ENCODE data around the gene BRAP. TPM values are rescaled to one million over a fixed set of nuclear protein-coding genes. Genes with fewer than 3 reads are reported as not detected.

The BRAP gene
- total RNA-seq, 2 experiments from 2014 or later = 14.2 to 19.7 TPM

- CTCF ChIA-PET (ENCODE audit: unreplicated experiment) = no interaction called here
- Histone ChIP-seq H3K4me2 (ENCODE audit: low read length) (no peak overlapping the region), H2AFZ (ENCODE audit: low read length) (no peak overlapping the region), H3K27ac (ENCODE audit: low read depth, low read length, poor library complexity, severe bottlenecking) (no peak overlapping the region), H3K4me1 (ENCODE audit: insufficient read depth, low read length, poor library complexity, severe bottlenecking) (no peaks in the 10 kb centered on the region), H3K4me3 (ENCODE audit: low read depth, low read length, poor library complexity, severe bottlenecking) (no peak overlapping the region), H3K36me3 (ENCODE audit: insufficient read depth, low read length) (peaks cover 26% of the 10 kb centered on the region), H3K9me3 (ENCODE audit: low read length) (no peaks in the 10 kb centered on the region), H3K9me2 (ENCODE audit: insufficient read depth, low read length) (no peaks in the 10 kb centered on the region), H3K79me2 (ENCODE audit: insufficient read depth, low read depth, low read length) (no peaks in the 10 kb centered on the region), H4K20me1 (ENCODE audit: insufficient read depth, low read length) (no peaks in the 10 kb centered on the region)
- TF ChIP-seq, protein P1, sequence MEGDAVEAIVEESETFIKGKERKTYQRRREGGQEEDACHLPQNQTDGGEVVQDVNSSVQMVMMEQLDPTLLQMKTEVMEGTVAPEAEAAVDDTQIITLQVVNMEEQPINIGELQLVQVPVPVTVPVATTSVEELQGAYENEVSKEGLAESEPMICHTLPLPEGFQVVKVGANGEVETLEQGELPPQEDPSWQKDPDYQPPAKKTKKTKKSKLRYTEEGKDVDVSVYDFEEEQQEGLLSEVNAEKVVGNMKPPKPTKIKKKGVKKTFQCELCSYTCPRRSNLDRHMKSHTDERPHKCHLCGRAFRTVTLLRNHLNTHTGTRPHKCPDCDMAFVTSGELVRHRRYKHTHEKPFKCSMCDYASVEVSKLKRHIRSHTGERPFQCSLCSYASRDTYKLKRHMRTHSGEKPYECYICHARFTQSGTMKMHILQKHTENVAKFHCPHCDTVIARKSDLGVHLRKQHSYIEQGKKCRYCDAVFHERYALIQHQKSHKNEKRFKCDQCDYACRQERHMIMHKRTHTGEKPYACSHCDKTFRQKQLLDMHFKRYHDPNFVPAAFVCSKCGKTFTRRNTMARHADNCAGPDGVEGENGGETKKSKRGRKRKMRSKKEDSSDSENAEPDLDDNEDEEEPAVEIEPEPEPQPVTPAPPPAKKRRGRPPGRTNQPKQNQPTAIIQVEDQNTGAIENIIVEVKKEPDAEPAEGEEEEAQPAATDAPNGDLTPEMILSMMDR (conservative IDR thresholded peaks at IDR 0.05; ENCODE audit: low read length) = no peak
- no peak for TF ChIP-seq EZH2phosphoT487 (IDR thresholded peaks at IDR 0.05; ENCODE audit: borderline replicate concordance, low read depth, low read length)
- no TSS peak for BruUV-seq (replicated peaks)
- no peak for DNase-seq (ENCODE audit: low spot score)
- POLR2A ChIA-PET = no interaction called here
- intact Hi-C loops (cut with micrococcal nuclease; ENCODE audit: unreplicated experiment) = no loop called here
These were observed 20.4 kb upstream of the BRAP start for GRCh38 chr12:111706145-111706544.

DNA sequence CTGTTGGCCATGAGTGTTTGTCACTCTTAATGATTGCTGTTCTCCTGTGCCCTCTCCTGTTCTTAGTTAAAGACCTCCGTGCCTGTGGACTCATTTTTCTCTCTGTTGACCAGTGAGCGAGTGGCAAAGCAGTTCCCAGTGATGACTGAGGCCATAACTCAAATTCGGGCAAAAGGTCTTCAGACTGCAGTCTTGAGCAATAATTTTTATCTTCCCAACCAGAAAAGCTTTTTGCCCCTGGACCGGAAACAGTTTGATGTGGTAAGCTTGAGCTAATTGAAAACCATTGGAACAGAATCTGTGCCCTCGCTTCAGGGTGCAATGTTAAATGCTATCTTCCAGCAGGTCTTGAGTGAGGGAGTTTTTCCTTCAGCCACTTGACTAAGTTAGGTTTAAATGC, 19.9 kb upstream of the BRAP start:
- Histone ChIP-seq H3K9me3 (ENCODE audit: low read length) (no peaks in the 10 kb centered on the region), H3K4me1 (ENCODE audit: insufficient read depth, low read length, poor library complexity, severe bottlenecking) (no peaks in the 10 kb centered on the region), H2AFZ (ENCODE audit: low read length) (no peak overlapping the region), H3K4me2 (ENCODE audit: low read length) (no peak overlapping the region), H3K27ac (ENCODE audit: low read depth, low read length, poor library complexity, severe bottlenecking) (no peak overlapping the region), H3K36me3 (ENCODE audit: insufficient read depth, low read length) (peaks cover 24% of the 10 kb centered on the region), H3K9me2 (ENCODE audit: insufficient read depth, low read length) (no peaks in the 10 kb centered on the region), H4K20me1 (ENCODE audit: insufficient read depth, low read length) (no peaks in the 10 kb centered on the region), H3K4me3 (ENCODE audit: low read depth, low read length, poor library complexity, severe bottlenecking) (no peak overlapping the region), H3K79me2 (ENCODE audit: insufficient read depth, low read depth, low read length) (no peaks in the 10 kb centered on the region)
- no TSS peak for BruUV-seq (replicated peaks)
- ChIA-PET POLR2A (no interaction called here), CTCF (ENCODE audit: unreplicated experiment) (interaction anchor here (0.6 kb wide), 1 partner anchor 354 kb away, joined by 3 read pairs; no protein-coding TSS in a partner anchor)
- intact Hi-C loops (cut with micrococcal nuclease; ENCODE audit: unreplicated experiment) = no loop called here
- TF ChIP-seq EZH2phosphoT487 (IDR thresholded peaks at IDR 0.05; ENCODE audit: borderline replicate concordance, low read depth, low read length) = no peak
- TF ChIP-seq, protein P1 (conservative IDR thresholded peaks at IDR 0.05; ENCODE audit: low read length) = no peak
- no peak for DNase-seq (ENCODE audit: low spot score)

DNA sequence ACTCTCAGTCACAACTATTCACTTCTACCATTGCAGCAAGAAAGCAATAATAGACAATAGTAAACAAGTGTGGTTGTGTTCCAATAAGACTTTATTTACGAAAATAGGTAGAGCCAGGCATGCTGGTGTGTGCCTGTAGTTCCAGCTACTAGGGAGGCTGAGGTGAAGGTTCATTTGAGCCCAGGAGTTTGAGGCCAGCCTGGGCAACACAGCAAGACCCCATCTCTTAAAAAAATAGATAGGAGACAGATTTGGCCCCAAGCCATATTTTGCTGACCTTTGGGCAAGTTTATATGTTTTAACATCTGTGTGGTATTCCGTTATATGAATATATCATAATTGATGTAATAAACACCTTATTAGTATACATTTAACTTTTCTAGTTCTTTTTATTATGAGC, 14.2 kb upstream of the BRAP start:
- no peaks in the 10 kb centered on the region for H3K9me2 ChIP-seq (ENCODE audit: insufficient read depth, low read length)
- no peak overlapping the region for H2AFZ ChIP-seq (ENCODE audit: low read length)
- H3K36me3 ChIP-seq (ENCODE audit: insufficient read depth, low read length) = peaks cover 40% of the 10 kb centered on the region
- CTCF ChIA-PET (ENCODE audit: unreplicated experiment) = no interaction called here
- TF ChIP-seq, protein P1 (conservative IDR thresholded peaks at IDR 0.05; ENCODE audit: low read length) = no peak
- no peak for TF ChIP-seq EZH2phosphoT487 (IDR thresholded peaks at IDR 0.05; ENCODE audit: borderline replicate concordance, low read depth, low read length)
- intact Hi-C loops (cut with micrococcal nuclease; ENCODE audit: unreplicated experiment) = no loop called here
- BruUV-seq (replicated peaks) = no TSS peak
- POLR2A ChIA-PET = interaction anchor here (0.7 kb wide), 1 partner anchor 59 kb away, joined by 5 read pairs; no protein-coding TSS in a partner anchor
- no peak for DNase-seq (ENCODE audit: low spot score)
- no peaks in the 10 kb centered on the region for H4K20me1 ChIP-seq (ENCODE audit: insufficient read depth, low read length)
- no peak overlapping the region for H3K27ac ChIP-seq (ENCODE audit: low read depth, low read length, poor library complexity, severe bottlenecking)
- no peaks in the 10 kb centered on the region for H3K9me3 ChIP-seq (ENCODE audit: low read length)
- no peak overlapping the region for H3K4me2 ChIP-seq (ENCODE audit: low read length)
- H3K79me2 ChIP-seq (ENCODE audit: insufficient read depth, low read depth, low read length) = no peaks in the 10 kb centered on the region
- H3K4me3 ChIP-seq (ENCODE audit: low read depth, low read length, poor library complexity, severe bottlenecking) = no peak overlapping the region
- no peaks in the 10 kb centered on the region for H3K4me1 ChIP-seq (ENCODE audit: insufficient read depth, low read length, poor library complexity, severe bottlenecking)

All from OCI-LY7 (cell line).